ENCODE data around the gene WWP2. TPM values are rescaled to one million over a fixed set of nuclear protein-coding genes. Genes with fewer than 3 reads are reported as not detected.

The WWP2 gene
- polyA plus RNA-seq, 1 donor (not counting 4 experiments of a cell fraction or from before 2014, with no cell fraction given): 6.9 TPM

- TF ChIP-seq, protein P1, sequence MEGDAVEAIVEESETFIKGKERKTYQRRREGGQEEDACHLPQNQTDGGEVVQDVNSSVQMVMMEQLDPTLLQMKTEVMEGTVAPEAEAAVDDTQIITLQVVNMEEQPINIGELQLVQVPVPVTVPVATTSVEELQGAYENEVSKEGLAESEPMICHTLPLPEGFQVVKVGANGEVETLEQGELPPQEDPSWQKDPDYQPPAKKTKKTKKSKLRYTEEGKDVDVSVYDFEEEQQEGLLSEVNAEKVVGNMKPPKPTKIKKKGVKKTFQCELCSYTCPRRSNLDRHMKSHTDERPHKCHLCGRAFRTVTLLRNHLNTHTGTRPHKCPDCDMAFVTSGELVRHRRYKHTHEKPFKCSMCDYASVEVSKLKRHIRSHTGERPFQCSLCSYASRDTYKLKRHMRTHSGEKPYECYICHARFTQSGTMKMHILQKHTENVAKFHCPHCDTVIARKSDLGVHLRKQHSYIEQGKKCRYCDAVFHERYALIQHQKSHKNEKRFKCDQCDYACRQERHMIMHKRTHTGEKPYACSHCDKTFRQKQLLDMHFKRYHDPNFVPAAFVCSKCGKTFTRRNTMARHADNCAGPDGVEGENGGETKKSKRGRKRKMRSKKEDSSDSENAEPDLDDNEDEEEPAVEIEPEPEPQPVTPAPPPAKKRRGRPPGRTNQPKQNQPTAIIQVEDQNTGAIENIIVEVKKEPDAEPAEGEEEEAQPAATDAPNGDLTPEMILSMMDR (optimal IDR thresholded peaks at IDR 0.05 in 1 of 3, IDR thresholded peaks at IDR 0.05 in 1 of 3, conservative IDR thresholded peaks at IDR 0.05 in 1 of 3; ENCODE audit: extremely low read depth in 1 of 3, insufficient read depth in 2 of 3, low read length in 3 of 3): no peak
- no peak for TF ChIP-seq EZH2 (IDR thresholded peaks at IDR 0.05; ENCODE audit: low read length)
- Histone ChIP-seq H3K9ac (ENCODE audit: control insufficient read depth, extremely low read depth, insufficient read depth, low read length) (no peak overlapping the region), H3K9me3 (ENCODE audit: control insufficient read depth, low read depth, low read length) (no peaks in the 10 kb centered on the region), H2AFZ (ENCODE audit: control insufficient read depth, low read length) (no peak overlapping the region), H3K9me1 (ENCODE audit: control insufficient read depth, extremely low read depth, insufficient read depth, low read length) (no peaks in the 10 kb centered on the region), H3K27me3 (ENCODE audit: control insufficient read depth, extremely low read depth, insufficient read depth, low read length) (no peaks in the 10 kb centered on the region), H4K20me1 (ENCODE audit: control insufficient read depth, extremely low read depth, insufficient read depth, low read length) (no peaks in the 10 kb centered on the region), H3K4me1 (ENCODE audit: control insufficient read depth, extremely low read depth, insufficient read depth, low read length) (no peaks in the 10 kb centered on the region), H3K36me3 (ENCODE audit: control insufficient read depth in 2 of 2, extremely low read depth in 1 of 2, insufficient read depth in 2 of 2, low read length in 2 of 2) (peaks cover 1 to 6% of the 10 kb centered on the region in 2 experiments), H3K4me3 (ENCODE audit: control insufficient read depth in 2 of 3, extremely low read depth in 1 of 3, insufficient read depth in 2 of 3, low read depth in 1 of 3, low read length in 3 of 3) (no peak overlapping the region), H3K79me2 (ENCODE audit: control insufficient read depth, insufficient read depth, low read length) (no peaks in the 10 kb centered on the region), H3K4me2 (ENCODE audit: control insufficient read depth, extremely low read depth, insufficient read depth, low read depth, low read length) (no peak overlapping the region), H3K27ac (ENCODE audit: control insufficient read depth, insufficient read depth, low read length) (no peak overlapping the region)
- dilution Hi-C loops (cut with MboI; ENCODE audit: extremely low pct_ligation_motif_present, low sequenced_read_pairs): no loop called here
- DNase-seq (ENCODE audit: low read depth, low spot score) (no peak), FAIRE-seq (no peak)
These were observed 75.2 kb downstream of the WWP2 start for GRCh38 chr16:69837380-69837779.

- Histone ChIP-seq H2AFZ (ENCODE audit: control insufficient read depth, low read length) (no peak overlapping the region), H3K9me3 (ENCODE audit: control insufficient read depth, low read depth, low read length) (no peaks in the 10 kb centered on the region), H3K9ac (ENCODE audit: control insufficient read depth, extremely low read depth, insufficient read depth, low read length) (no peak overlapping the region), H3K36me3 (ENCODE audit: control insufficient read depth in 2 of 2, extremely low read depth in 1 of 2, insufficient read depth in 2 of 2, low read length in 2 of 2) (peaks cover 1 to 6% of the 10 kb centered on the region in 2 experiments), H3K4me3 (ENCODE audit: control insufficient read depth in 2 of 3, extremely low read depth in 1 of 3, insufficient read depth in 2 of 3, low read depth in 1 of 3, low read length in 3 of 3) (no peak overlapping the region), H3K4me1 (ENCODE audit: control insufficient read depth, extremely low read depth, insufficient read depth, low read length) (no peaks in the 10 kb centered on the region), H3K4me2 (ENCODE audit: control insufficient read depth, extremely low read depth, insufficient read depth, low read depth, low read length) (no peak overlapping the region), H3K9me1 (ENCODE audit: control insufficient read depth, extremely low read depth, insufficient read depth, low read length) (no peaks in the 10 kb centered on the region), H3K27ac (ENCODE audit: control insufficient read depth, insufficient read depth, low read length) (no peak overlapping the region), H4K20me1 (ENCODE audit: control insufficient read depth, extremely low read depth, insufficient read depth, low read length) (no peaks in the 10 kb centered on the region), H3K79me2 (ENCODE audit: control insufficient read depth, insufficient read depth, low read length) (no peaks in the 10 kb centered on the region), H3K27me3 (ENCODE audit: control insufficient read depth, extremely low read depth, insufficient read depth, low read length) (no peaks in the 10 kb centered on the region)
- dilution Hi-C loops (cut with MboI; ENCODE audit: extremely low pct_ligation_motif_present, low sequenced_read_pairs): no loop called here
- FAIRE-seq (no peak), DNase-seq (ENCODE audit: low read depth, low spot score) (no peak)
- TF ChIP-seq, protein P1 (optimal IDR thresholded peaks at IDR 0.05 in 1 of 3, IDR thresholded peaks at IDR 0.05 in 1 of 3, conservative IDR thresholded peaks at IDR 0.05 in 1 of 3; ENCODE audit: extremely low read depth in 1 of 3, insufficient read depth in 2 of 3, low read length in 3 of 3): no peak
- no peak for TF ChIP-seq EZH2 (IDR thresholded peaks at IDR 0.05; ENCODE audit: low read length)
These were observed 76.4 kb downstream of the WWP2 start for GRCh38 chr16:69838489-69838888.

Data from keratinocyte (primary cell).